Thyroid gland (tissue), 4 donors: ENCODE measurements around the gene AP2B1. TPM values are rescaled to one million over a fixed set of nuclear protein-coding genes. Genes with fewer than 3 reads are reported as not detected.

Source experiments
- DNase-seq, 2 donors: peaks; one replicate each; pipeline ENCODE4 v3.0.0-alpha.2; 2019
- H3K27ac ChIP-seq, 3 donors: fragments of 200-600 bp; sonication (generic); 1 replicate in 2 of 3; 2 replicates in 1 of 3; pipeline ENCODE4 v1.5.1; 2016 to 2019; ENCODE audit warnings: mild to moderate bottlenecking in 1 of 3, moderate library complexity in 1 of 3
- H3K27me3 ChIP-seq: fragments of 200-600 bp; sonication (generic); one replicate; pipeline ENCODE4 v1.5.1; 2019
- H3K36me3 ChIP-seq, 2 donors: fragments of 200-600 bp; sonication (generic); one replicate each; pipeline ENCODE4 v1.5.1; 2016 to 2019
- H3K4me1 ChIP-seq, 2 donors: fragments of 200-600 bp; sonication (generic); one replicate each; pipeline ENCODE4 v1.5.1; 2017 to 2019
- H3K4me3 ChIP-seq, 3 donors: fragments of 200-600 bp; sonication (generic); replicated peaks in 1 of 3; 1 replicate in 2 of 3; 2 replicates in 1 of 3; pipeline ENCODE4 v1.5.1; 2016; ENCODE audit warnings: mild to moderate bottlenecking in 1 of 3
- H3K9me3 ChIP-seq: fragments of 200-600 bp; sonication (generic); one replicate; pipeline ENCODE4 v1.5.1; 2017
- CTCF ChIP-seq, 6 experiments: fragments of 200-600 bp in 3 of 6; fragments of 450-650 bp in 3 of 6; sonication (generic) in 3 of 6; IDR thresholded peaks; one replicate each; pipeline ENCODE4 v1.5.1; 2016 to 2019; ENCODE audit warnings: antibody characterized with exemption in 6 of 6, mild to moderate bottlenecking in 2 of 6, inconsistent platforms in 1 of 6, moderate library complexity in 1 of 6
- POLR2A ChIP-seq, 2 donors: fragments of 450-650 bp; IDR thresholded peaks; one replicate each; pipeline ENCODE4 v1.6.1; 2017; ENCODE audit warnings: antibody characterized with exemption in 2 of 2, mild to moderate bottlenecking in 2 of 2, moderate library complexity in 1 of 2
- WGBS, 2 donors: methylation state at CpG; one replicate each; pipeline ENCODE4 v1.1.5; 2017; 5-methylcytosine and 5-hydroxymethylcytosine counted together
- intact Hi-C: fragments of 100-400 bp; cut with DNase I; formaldehyde crosslinking; loops from one replicate; pipeline ENCODE4 v1.15.1; 2023
- total RNA-seq, 4 donors: library from RNA; depleted of rRNA; stranded (reverse); fragments of >200 nt; gene quantifications; one replicate each; pipeline ENCODE4 v1.2.3, GENCODE V29; 2016

Gene AP2B1
- total RNA-seq, 4 donors from 2014 or later: 105 to 162 (median 122) TPM

- intact Hi-C loops: no loop called here
- TF ChIP-seq POLR2A (IDR thresholded peaks at IDR 0.05) (no peak), CTCF (IDR thresholded peaks at IDR 0.05) (no peak)
- Histone ChIP-seq H3K27ac (peak overlapping the region; percentile 79 to 89 (median 86)), H3K27me3 (no peaks in the 10 kb centered on the region), H3K4me3 (peak overlapping the region; percentile 68 to 79 (median 77)), H3K36me3 (peaks cover 4 to 13% of the 10 kb centered on the region in 2 donors), H3K9me3 (no peaks in the 10 kb centered on the region), H3K4me1 (peaks cover 10 to 17% of the 10 kb centered on the region in 2 donors)
- DNase-seq: no peak
- WGBS, 2 donors: 3 to 4% methylated on average over 11 of the region's 11 CpGs
Observed at GRCh38 chr17:35578929-35579432, 8.1 kb upstream of the AP2B1 start.

- Histone ChIP-seq H3K4me1 (peaks cover 10 to 13% of the 10 kb centered on the region in 2 donors), H3K27ac (no peak overlapping the region), H3K27me3 (no peaks in the 10 kb centered on the region), H3K9me3 (no peaks in the 10 kb centered on the region), H3K36me3 (no peaks in the 10 kb centered on the region), H3K4me3 (no peak overlapping the region)
- WGBS, 2 donors: 82 to 86% methylated on average over 1 of the region's 1 CpG
- DNase-seq: no peak
- intact Hi-C loops: no loop called here
- TF ChIP-seq CTCF (IDR thresholded peaks at IDR 0.05) (no peak), POLR2A (IDR thresholded peaks at IDR 0.05) (no peak)
Observed at GRCh38 chr17:35584061-35584460, 3.1 kb upstream of the AP2B1 start.

- H3K27ac ChIP-seq: peak overlapping the region; percentile 81 to 89 (median 86)
- DNase-seq: no peak
- H3K4me1 ChIP-seq: peaks cover 8 to 16% of the 10 kb centered on the region in 2 donors
- TF ChIP-seq POLR2A (IDR thresholded peaks at IDR 0.05): no peak
- TF ChIP-seq CTCF (IDR thresholded peaks at IDR 0.05): no peak
- H3K27me3 ChIP-seq: no peaks in the 10 kb centered on the region
- peak overlapping the region in 2 of 3 donors; percentile 94 to 100 for H3K4me3 ChIP-seq
- H3K9me3 ChIP-seq: no peaks in the 10 kb centered on the region
- 30 to 35% methylated on average over 7 of the region's 7 CpGs for WGBS, 2 donors
- no peaks in the 10 kb centered on the region for H3K36me3 ChIP-seq
- intact Hi-C loops: no loop called here
Observed at GRCh38 chr17:35586569-35587073, 501 bp upstream of the AP2B1 start.

GRCh38 chr17:35588196-35588920 lies 1.2 kb downstream of the AP2B1 start:
- Histone ChIP-seq H3K36me3 (no peaks in the 10 kb centered on the region), H3K27ac (no peak overlapping the region), H3K4me3 (peak overlapping the region in 1 of 3 donors; percentile 94), H3K4me1 (peaks cover 8 to 16% of the 10 kb centered on the region in 2 donors), H3K27me3 (no peaks in the 10 kb centered on the region), H3K9me3 (no peaks in the 10 kb centered on the region)
- no peak for DNase-seq
- TF ChIP-seq POLR2A (IDR thresholded peaks at IDR 0.05) (no peak), CTCF (IDR thresholded peaks at IDR 0.05) (no peak)
- WGBS, 2 donors: 74 to 75% methylated on average over 12 of the region's 12 CpGs
- intact Hi-C loops: no loop called here

GRCh38 chr17:35596072-35596471 lies 8.9 kb downstream of the AP2B1 start:
- WGBS, 2 donors: 64 to 85% methylated on average over 4 of the region's 4 CpGs
- no peaks in the 10 kb centered on the region for H3K9me3 ChIP-seq
- intact Hi-C loops: no loop called here
- TF ChIP-seq POLR2A (IDR thresholded peaks at IDR 0.05) (no peak), CTCF (IDR thresholded peaks at IDR 0.05) (no peak)
- DNase-seq: peak in 1 of 2 donors; percentile 8
- no peaks in the 10 kb centered on the region for H3K27me3 ChIP-seq
- H3K36me3 ChIP-seq: peaks cover 28 to 42% of the 10 kb centered on the region in 2 donors
- no peak overlapping the region for H3K4me3 ChIP-seq
- no peaks in the 10 kb centered on the region for H3K4me1 ChIP-seq
- no peak overlapping the region for H3K27ac ChIP-seq
